Transverse colon (tissue), 4 donors: ENCODE measurements around the gene FZD2. TPM values are rescaled to one million over a fixed set of nuclear protein-coding genes. Genes with fewer than 3 reads are reported as not detected.
A peak's percentile ranks its signal among the peaks of the same experiment; 100 is the strongest.
"Not testable (repeated sequence)": the region's sequence is repeated elsewhere in the genome, so short reads cannot be mapped to it uniquely, and the experiment has no call there.

Source experiments
- DNase-seq: peaks from one replicate; pipeline ENCODE4 v3.0.0-alpha.2; 2019
- H3K27ac ChIP-seq, 4 donors: fragments of 200-600 bp; sonication (generic); 2 replicates each; pipeline ENCODE4 v1.5.1; 2016 to 2018; ENCODE audit warnings: inconsistent platforms in 4 of 4
- H3K27me3 ChIP-seq: fragments of 200-600 bp; sonication (generic); 2 replicates; pipeline ENCODE4 v1.5.1; 2017; ENCODE audit warnings: inconsistent platforms
- H3K36me3 ChIP-seq, 4 donors: fragments of 200-600 bp; sonication (generic); 2 replicates each; pipeline ENCODE4 v1.5.1; 2017 to 2019; ENCODE audit warnings: inconsistent platforms in 4 of 4
- H3K4me1 ChIP-seq, 4 donors: fragments of 200-600 bp; sonication (generic); 2 replicates each; pipeline ENCODE4 v1.5.1; 2017 to 2020; ENCODE audit warnings: inconsistent platforms in 4 of 4
- H3K4me3 ChIP-seq, 4 donors: fragments of 200-600 bp; sonication (generic); 1 replicate in 1 of 4; 2 replicates in 3 of 4; pipeline versions ENCODE4 v1.5.1 to v1.6.1; 2017 to 2019; ENCODE audit warnings: inconsistent platforms in 4 of 4
- H3K9me3 ChIP-seq, 2 donors: fragments of 200-600 bp; sonication (generic); 2 replicates each; pipeline ENCODE4 v1.5.1; 2017 to 2019; ENCODE audit warnings: inconsistent platforms in 2 of 2
- EP300 ChIP-seq: sonication (generic); formaldehyde crosslinking; IDR thresholded peaks from one replicate; pipeline ENCODE4 v1.6.1; 2017; ENCODE audit warnings: antibody characterized with exemption, low read depth
- POLR2A ChIP-seq: fragments of 450-650 bp; IDR thresholded peaks from one replicate; pipeline ENCODE4 v1.6.1; 2016; ENCODE audit warnings: antibody characterized with exemption, mild to moderate bottlenecking, moderate library complexity
- POLR2AphosphoS5 ChIP-seq, 3 donors: sonication (generic); formaldehyde crosslinking; IDR thresholded peaks; one replicate each; pipeline ENCODE4 v1.6.1; 2016; ENCODE audit warnings: antibody characterized with exemption in 3 of 3
- WGBS, 2 donors: methylation state at CpG; one replicate each; pipeline ENCODE4 v1.1.5; 2018; ENCODE audit warnings: low coverage in 1 of 2; 5-methylcytosine and 5-hydroxymethylcytosine counted together
- in situ Hi-C, 4 donors: fragments of 200-750 bp; cut with MboI; loops; one replicate each; pipeline versions ENCODE4 v1.15.0 to v1.15.1; 2017; ENCODE audit warnings: low sequenced_read_pairs in 3 of 4, low pct_ligation_motif_present in 1 of 4, low pct_unique_long_range_greater_than_20kb in 1 of 4
- intact Hi-C: fragments of 100-400 bp; cut with DNase I; formaldehyde crosslinking; loops from one replicate; pipeline ENCODE4 v1.15.1; 2023; ENCODE audit warnings: low total_unique reads
- total RNA-seq, 4 donors: library from RNA; depleted of rRNA; stranded (reverse); fragments of >200 nt; gene quantifications; one replicate each; pipeline ENCODE4 v1.1.0, GENCODE V29; 2016
- TF ChIP-seq, protein P1 (sequence below), 5 experiments: fragments of 200-600 bp in 3 of 5; fragments of 450-650 bp in 2 of 5; sonication (generic) in 3 of 5; IDR thresholded peaks; 1 replicate in 2 of 5; 2 replicates in 3 of 5; pipeline ENCODE4 v1.5.1; 2016 to 2017; ENCODE audit warnings: antibody characterized with exemption in 5 of 5, inconsistent platforms in 3 of 5, mild to moderate bottlenecking in 2 of 5, moderate library complexity in 1 of 5

Gene FZD2
- total RNA-seq, 4 donors from 2014 or later = 0.41 to 1.3 TPM; not detected in 2

DNA sequence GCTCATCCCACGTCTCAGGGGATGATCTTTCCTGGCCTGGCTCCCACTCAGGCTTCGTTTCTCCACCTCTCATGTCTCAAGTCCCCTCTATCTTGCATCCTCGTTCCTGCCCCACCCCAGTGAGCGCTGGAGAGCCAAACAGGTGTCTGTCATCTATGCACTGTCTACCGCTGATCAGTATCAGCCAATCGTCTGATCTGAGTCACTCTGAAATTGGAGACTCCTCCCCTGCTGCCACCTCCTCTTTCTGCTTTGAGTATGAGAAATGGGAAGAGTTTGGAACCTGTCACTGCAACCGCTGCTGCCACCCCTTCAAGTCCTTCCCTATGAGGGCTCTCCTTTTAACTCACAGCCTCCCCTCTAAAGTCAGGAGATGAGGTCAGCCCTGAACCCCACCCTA is 28.0 kb downstream of the FZD2 start:
- Histone ChIP-seq H3K27ac (no peak overlapping the region), H3K9me3 (no peaks in the 10 kb centered on the region), H3K4me1 (no peaks in the 10 kb centered on the region), H3K36me3 (no peaks in the 10 kb centered on the region), H3K27me3 (peaks cover 4% of the 10 kb centered on the region), H3K4me3 (no peak overlapping the region)
- in situ Hi-C loops (no loop called here), intact Hi-C loops (no loop called here)
- TF ChIP-seq POLR2A = no peak
- no peak for TF ChIP-seq POLR2AphosphoS5 (IDR thresholded peaks at IDR 0.05)
- TF ChIP-seq EP300 = no peak
- TF ChIP-seq, protein P1, sequence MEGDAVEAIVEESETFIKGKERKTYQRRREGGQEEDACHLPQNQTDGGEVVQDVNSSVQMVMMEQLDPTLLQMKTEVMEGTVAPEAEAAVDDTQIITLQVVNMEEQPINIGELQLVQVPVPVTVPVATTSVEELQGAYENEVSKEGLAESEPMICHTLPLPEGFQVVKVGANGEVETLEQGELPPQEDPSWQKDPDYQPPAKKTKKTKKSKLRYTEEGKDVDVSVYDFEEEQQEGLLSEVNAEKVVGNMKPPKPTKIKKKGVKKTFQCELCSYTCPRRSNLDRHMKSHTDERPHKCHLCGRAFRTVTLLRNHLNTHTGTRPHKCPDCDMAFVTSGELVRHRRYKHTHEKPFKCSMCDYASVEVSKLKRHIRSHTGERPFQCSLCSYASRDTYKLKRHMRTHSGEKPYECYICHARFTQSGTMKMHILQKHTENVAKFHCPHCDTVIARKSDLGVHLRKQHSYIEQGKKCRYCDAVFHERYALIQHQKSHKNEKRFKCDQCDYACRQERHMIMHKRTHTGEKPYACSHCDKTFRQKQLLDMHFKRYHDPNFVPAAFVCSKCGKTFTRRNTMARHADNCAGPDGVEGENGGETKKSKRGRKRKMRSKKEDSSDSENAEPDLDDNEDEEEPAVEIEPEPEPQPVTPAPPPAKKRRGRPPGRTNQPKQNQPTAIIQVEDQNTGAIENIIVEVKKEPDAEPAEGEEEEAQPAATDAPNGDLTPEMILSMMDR (IDR thresholded peaks at IDR 0.05) = no peak
- DNase-seq = no peak
- 59 to 76% methylated on average over 7 of the region's 7 CpGs for WGBS, 2 donors

- no peak for DNase-seq
- Histone ChIP-seq H3K27me3 (no peaks in the 10 kb centered on the region), H3K4me1 (no peaks in the 10 kb centered on the region), H3K9me3 (no peaks in the 10 kb centered on the region), H3K36me3 (no peaks in the 10 kb centered on the region), H3K4me3 (no peak overlapping the region), H3K27ac (peak overlapping the region in 1 of 4 donors; percentile 60)
- WGBS, 2 donors = 51% methylated on average over 2 of the region's 2 CpGs; no CpG with 5 or more reads in 1 of the 2 donors
- in situ Hi-C loops = no loop called here
- TF ChIP-seq, protein P1 (IDR thresholded peaks at IDR 0.05) = no peak
- TF ChIP-seq EP300 (no peak), POLR2A (no peak), POLR2AphosphoS5 (IDR thresholded peaks at IDR 0.05) (no peak)
- intact Hi-C loops = no loop called here
Observed at GRCh38 chr17:44587339-44587738, 30.1 kb downstream of the FZD2 start.

DNA sequence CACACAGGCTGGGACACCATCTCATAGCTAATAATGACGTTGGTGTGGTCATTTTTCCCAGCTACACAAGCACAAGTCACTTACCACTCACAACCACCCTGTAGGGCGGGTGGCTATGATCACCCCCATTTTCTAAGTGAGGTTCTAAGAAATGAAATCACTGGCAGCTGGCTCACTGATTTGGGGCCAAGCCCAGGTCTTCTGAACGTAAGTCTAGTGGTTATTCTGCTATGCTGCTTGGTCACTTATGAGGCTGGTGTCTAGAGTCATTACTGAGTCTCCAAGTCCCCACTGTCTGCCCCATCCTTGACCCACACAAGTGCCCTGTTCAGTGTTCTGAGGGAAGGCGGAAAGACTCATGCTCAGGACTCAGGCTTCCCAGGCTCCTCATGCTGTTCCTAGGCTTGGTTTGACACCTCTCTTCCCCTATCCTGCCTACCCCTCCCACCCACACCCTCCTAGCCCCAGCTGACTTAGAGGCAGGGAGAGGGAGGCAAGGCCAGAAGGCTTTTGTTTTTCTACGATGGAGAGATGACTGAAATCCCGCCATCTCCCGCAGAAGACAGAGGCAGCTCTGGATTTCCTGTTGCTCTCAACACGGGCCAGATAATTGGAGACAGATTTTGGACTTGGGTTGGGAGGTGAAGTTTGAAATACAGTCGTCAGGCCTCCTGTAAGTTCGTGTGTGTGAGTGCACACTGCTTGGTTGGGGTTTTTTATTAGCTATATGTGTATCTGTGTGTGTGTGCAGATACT is 32.2 kb downstream of the FZD2 start:
- Histone ChIP-seq H3K4me3 (no peak overlapping the region), H3K36me3 (no peaks in the 10 kb centered on the region), H3K27me3 (no peaks in the 10 kb centered on the region), H3K4me1 (no peaks in the 10 kb centered on the region), H3K9me3 (no peaks in the 10 kb centered on the region), H3K27ac (no peak overlapping the region)
- TF ChIP-seq POLR2A = no peak
- TF ChIP-seq POLR2AphosphoS5 (IDR thresholded peaks at IDR 0.05) = no peak
- no peak for TF ChIP-seq EP300
- TF ChIP-seq, protein P1 (IDR thresholded peaks at IDR 0.05) = no peak
- 33 to 68% methylated on average over 4 to 10 of the region's 10 CpGs for WGBS, 2 donors
- intact Hi-C loops (no loop called here), in situ Hi-C loops (no loop called here)
- DNase-seq = no peak

DNA sequence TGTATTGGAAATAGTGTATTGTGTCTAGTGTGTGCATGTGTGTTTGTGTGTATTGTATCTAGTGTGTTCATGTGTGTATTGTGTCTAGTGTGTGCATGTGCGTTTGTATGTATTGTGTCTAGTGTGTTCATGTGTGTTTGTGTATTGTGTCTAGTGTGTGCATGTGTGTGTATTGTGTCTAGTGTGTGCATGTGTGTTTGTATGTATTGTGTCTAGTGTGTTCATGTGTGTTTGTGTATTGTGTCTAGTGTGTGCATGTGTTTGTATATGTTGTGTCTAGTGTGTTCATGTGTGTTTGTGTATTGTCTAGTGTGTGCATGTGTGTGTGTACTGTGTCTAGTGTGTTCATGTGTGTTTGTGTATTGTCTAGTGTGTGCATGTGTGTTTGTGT is 32.8 kb downstream of the FZD2 start:
- H3K4me1 ChIP-seq, H3K27ac ChIP-seq, H3K36me3 ChIP-seq, H3K4me3 ChIP-seq, intact Hi-C loops, DNase-seq, H3K27me3 ChIP-seq, H3K9me3 ChIP-seq, in situ Hi-C loops: not testable (repeated sequence)
- WGBS, 2 donors = 83 to 90% methylated on average over 1 of the region's 1 CpG

DNA sequence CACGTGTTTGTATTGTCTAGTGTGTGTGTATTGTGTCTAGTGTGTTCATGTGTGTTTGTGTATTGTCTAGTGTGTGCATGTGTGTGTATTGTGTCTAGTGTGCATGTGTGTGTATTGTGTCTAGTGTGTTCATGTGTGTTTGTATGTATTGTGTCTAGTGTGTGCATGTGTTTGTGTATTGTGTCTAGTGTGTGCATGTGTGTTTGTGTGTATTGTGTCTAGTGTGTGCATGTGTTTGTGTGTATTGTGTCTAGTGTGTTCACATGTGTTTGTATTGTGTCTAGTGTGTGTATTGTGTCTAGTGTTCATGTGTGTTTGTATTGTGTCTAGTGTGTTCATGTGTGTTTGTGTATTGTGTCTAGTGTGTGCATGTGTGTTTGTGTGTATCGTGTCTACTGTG is 33.5 kb downstream of the FZD2 start:
- H3K27me3 ChIP-seq, H3K36me3 ChIP-seq, H3K27ac ChIP-seq, DNase-seq, H3K9me3 ChIP-seq, H3K4me1 ChIP-seq, in situ Hi-C loops, intact Hi-C loops, H3K4me3 ChIP-seq: not testable (repeated sequence)
- WGBS, 2 donors = 48 to 92% methylated on average over 2 of the region's 2 CpGs
